ENCODE data around the gene STX17.
"Not testable (repeated sequence)": the region's sequence is repeated elsewhere in the genome, so short reads cannot be mapped to it uniquely, and the experiment has no call there.

STX17 gene

DNA sequence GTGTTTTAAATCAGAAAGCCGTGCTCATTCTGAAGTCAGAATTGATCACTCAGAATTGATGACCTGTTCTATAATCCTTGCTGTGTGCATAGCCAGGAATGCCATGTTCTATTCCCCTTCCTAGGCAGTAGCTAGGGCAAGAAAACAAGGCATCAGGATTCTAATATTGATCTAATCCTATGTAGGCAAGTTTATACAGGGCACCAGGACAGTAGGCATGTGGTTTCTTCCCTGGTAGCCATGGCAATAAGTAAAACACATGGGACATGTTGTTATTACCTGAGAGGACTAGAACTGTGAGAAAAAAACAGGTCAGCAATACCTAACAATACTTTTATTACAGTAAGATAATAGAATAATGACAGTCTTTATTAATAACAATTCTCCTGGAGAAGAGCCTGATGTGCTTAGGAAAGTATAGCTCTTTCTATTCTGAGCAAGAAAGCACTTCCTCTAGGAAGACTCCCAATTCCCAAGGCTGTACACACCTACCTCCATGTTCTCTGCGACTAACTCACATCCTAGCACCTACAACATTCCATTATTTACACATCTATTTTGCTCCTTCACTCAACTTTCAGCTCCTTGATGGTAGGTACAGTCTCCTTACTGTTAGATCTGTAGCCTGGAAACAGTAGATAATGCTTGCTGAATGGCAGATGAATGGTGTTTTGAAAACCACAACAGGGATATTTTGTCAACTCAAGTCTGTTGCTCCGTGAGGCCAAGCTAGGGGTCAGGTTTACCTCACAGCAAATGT lies 70.8 kb downstream of the STX17 start:
- no peak for DNase-seq (ENCODE audit: extremely low read depth, low read depth)
- TF ChIP-seq, protein P1, sequence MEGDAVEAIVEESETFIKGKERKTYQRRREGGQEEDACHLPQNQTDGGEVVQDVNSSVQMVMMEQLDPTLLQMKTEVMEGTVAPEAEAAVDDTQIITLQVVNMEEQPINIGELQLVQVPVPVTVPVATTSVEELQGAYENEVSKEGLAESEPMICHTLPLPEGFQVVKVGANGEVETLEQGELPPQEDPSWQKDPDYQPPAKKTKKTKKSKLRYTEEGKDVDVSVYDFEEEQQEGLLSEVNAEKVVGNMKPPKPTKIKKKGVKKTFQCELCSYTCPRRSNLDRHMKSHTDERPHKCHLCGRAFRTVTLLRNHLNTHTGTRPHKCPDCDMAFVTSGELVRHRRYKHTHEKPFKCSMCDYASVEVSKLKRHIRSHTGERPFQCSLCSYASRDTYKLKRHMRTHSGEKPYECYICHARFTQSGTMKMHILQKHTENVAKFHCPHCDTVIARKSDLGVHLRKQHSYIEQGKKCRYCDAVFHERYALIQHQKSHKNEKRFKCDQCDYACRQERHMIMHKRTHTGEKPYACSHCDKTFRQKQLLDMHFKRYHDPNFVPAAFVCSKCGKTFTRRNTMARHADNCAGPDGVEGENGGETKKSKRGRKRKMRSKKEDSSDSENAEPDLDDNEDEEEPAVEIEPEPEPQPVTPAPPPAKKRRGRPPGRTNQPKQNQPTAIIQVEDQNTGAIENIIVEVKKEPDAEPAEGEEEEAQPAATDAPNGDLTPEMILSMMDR (IDR thresholded peaks at IDR 0.05; ENCODE audit: low read depth, low read length), result no peak

DNA sequence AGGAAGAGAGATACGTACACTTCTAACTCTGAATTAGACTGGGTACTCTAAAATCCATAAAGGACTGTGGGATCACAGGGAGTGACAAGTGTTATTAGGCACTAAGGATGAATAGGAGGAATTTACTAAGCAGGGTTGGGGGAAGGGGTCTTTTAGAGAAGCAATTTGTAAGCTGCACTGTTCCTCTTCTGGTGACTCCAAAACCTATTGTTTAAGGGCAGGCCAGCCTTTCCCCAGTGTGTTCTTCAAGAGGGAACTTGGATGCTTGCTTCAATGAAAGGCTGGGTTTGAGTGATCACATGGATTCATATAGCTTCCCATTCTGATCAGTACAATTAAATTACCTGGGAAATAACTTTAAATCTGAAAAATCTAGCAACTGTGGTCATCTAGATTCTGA lies 71.8 kb downstream of the STX17 start:
- TF ChIP-seq, protein P1 (IDR thresholded peaks at IDR 0.05; ENCODE audit: low read depth, low read length), result no peak
- no peak for DNase-seq (ENCODE audit: extremely low read depth, low read depth)

DNA sequence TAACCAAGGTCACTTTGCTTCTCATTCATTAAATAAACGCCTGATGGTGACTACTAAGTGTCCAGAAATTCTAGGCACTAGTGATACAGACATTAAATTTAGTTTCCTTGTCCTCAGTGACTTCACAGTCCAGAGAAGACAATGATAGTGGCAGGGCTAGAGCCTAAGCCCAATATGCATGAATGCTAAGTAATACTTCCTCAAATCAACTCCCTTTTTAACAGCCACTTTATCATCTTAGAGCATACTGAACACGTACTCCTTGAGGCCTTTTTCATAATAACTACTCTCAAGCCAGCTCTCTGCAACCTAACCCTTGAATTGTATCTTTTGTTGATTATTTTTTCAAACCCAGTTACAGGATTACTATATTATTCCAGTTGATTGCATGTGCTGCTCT lies 74.1 kb downstream of the STX17 start:
- TF ChIP-seq, protein P1 (IDR thresholded peaks at IDR 0.05; ENCODE audit: low read depth, low read length), result no peak
- DNase-seq (ENCODE audit: extremely low read depth, low read depth), result no peak

DNA sequence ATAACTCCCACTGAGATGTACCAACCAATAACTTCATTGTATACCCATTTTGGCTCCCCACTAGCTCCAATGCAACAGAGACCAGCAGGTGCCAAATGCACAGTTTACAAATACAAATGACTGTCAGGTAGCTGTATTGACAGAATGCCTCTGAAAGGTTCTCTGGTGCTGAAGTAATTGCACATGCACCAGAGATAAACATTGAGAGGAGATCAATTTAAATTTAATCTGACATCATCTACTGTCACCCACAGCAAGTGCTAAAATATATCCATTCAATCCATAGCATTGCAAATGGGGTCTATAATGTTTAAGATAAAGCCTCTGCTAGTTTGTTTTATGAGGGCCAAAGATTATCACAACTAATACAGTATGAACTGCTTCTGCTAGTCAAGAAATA lies 80.2 kb downstream of the STX17 start:
- DNase-seq (ENCODE audit: extremely low read depth, low read depth), result no peak

DNA sequence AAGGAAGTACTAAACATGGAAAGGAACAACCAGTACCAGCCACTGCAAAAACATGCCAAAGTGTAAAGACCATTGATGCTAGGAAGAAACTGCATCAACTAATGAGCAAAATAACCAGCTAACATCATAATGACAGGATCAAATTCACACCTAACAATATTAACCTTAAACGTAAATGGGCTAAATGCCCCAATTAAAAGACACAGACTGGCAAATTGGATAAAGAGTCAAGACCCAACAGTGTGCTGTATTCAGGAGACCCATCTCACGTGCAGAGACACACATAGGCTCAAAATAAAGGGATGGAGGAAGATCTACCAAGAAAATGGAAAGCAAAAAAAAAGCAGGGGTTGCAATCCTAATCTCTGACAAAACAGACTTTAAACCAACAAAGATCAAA lies 84.1 kb downstream of the STX17 start:
- not testable (repeated sequence) for DNase-seq (ENCODE audit: extremely low read depth, low read depth)

More for the DNA sequence above, 80.2 kb downstream of the STX17 start:
- TF ChIP-seq, protein P1 (IDR thresholded peaks at IDR 0.05; ENCODE audit: low read depth, low read length), result no peak

DNA sequence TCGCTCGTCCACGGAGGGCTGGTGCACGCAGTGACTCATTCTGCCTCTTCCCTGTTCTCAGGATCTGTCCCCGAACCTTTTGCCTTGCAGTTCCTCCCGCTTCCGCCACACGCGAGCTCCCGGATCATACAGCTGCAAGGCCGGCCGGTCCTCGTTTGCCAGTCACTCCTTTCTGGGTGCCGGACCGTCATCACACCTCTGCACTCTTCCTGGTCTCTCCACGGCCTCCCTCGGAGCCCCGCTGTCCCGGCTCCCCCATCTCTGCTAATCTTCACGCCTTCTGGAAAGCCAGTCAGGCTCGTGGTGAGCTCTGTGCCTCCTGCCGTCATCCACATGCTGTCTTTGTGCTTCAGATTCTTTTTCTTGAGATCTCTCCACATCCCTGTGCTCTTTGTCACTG lies 91.8 kb downstream of the STX17 start:
- no peak for DNase-seq (ENCODE audit: extremely low read depth, low read depth)
- TF ChIP-seq, protein P1 (IDR thresholded peaks at IDR 0.05; ENCODE audit: low read depth, low read length), result no peak

DNA sequence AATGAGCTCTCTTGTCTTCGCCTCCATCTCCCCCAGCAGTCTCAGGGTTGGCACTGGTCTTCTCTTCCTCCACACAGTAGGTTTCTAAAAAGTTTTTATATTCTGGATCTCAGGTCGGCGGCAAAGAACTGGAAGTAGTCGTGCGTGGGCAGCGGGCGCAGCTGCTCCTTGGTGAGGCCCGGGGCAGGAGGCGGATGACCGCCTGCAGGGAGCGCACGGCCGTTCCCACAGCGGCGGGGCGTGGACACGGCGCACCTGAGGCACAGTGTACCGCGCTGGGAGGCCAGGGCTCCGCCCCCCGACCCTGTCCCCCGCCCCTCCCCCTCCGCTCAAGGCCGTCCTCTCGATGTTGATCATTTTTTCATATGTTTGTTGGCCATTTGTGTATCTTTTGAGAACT lies 92.4 kb downstream of the STX17 start:
- TF ChIP-seq, protein P1 (IDR thresholded peaks at IDR 0.05; ENCODE audit: low read depth, low read length), result no peak
- DNase-seq (ENCODE audit: extremely low read depth, low read depth), result no peak

DNA sequence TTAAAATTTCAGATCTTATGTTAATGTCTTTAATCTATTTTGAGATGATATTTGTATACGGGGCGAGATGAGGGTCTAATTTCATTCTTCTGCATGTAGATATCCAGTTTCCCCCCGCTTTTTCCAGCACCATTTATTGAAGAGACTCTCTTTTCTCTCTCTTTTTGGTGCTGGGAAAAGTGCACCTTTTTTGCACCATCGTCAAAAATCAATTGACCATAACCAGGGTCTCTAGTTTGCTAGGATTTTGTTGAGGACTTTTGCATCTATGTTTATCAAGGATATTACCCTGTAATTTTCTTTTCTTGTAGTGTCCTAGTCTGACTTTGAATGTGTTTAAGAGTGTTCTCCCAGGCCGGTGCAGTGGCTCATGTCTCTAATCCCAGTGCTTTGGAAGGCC lies 93.3 kb downstream of the STX17 start:
- TF ChIP-seq, protein P1 (IDR thresholded peaks at IDR 0.05; ENCODE audit: low read depth, low read length), result no peak
- no peak for DNase-seq (ENCODE audit: extremely low read depth, low read depth)

All from AG09319 (cell line).